ENCODE results near the gene SDR42E2. TPM values are rescaled to one million over a fixed set of nuclear protein-coding genes. Genes with fewer than 3 reads are reported as not detected.

Gene SDR42E2
- total RNA-seq, 2 experiments from 2014 or later = 0.29 TPM; not detected in 1

DNA sequence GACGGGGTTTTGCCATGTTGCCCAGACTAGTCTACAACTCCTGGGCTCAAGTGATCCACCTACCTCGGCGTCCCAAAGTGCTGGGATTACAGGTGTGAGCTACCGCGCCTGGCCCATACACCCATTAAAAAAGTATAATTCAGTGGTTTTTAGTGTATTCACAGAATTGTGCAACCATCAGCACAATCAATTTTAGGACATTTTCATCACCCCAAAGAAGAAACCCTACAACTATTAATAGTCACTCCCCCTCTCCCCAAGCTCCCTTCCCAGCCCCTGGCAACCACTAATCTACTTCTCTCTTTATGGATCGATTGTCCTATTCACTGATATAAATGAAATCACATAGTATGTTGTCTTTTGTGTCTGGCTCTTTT lies 39.9 kb downstream of the SDR42E2 start:
- H3K36me3 ChIP-seq (ENCODE audit: insufficient read depth, low read length) = no peaks in the 10 kb centered on the region
- no peak overlapping the region for H2AFZ ChIP-seq (ENCODE audit: low read length)
- ChIA-PET POLR2A (no interaction called here), CTCF (ENCODE audit: unreplicated experiment) (no interaction called here)
- no peaks in the 10 kb centered on the region for H4K20me1 ChIP-seq (ENCODE audit: insufficient read depth, low read length)
- intact Hi-C loops (cut with micrococcal nuclease; ENCODE audit: unreplicated experiment) = no loop called here
- TF ChIP-seq EZH2phosphoT487 (IDR thresholded peaks at IDR 0.05; ENCODE audit: borderline replicate concordance, low read depth, low read length) = no peak
- TF ChIP-seq, protein P1, sequence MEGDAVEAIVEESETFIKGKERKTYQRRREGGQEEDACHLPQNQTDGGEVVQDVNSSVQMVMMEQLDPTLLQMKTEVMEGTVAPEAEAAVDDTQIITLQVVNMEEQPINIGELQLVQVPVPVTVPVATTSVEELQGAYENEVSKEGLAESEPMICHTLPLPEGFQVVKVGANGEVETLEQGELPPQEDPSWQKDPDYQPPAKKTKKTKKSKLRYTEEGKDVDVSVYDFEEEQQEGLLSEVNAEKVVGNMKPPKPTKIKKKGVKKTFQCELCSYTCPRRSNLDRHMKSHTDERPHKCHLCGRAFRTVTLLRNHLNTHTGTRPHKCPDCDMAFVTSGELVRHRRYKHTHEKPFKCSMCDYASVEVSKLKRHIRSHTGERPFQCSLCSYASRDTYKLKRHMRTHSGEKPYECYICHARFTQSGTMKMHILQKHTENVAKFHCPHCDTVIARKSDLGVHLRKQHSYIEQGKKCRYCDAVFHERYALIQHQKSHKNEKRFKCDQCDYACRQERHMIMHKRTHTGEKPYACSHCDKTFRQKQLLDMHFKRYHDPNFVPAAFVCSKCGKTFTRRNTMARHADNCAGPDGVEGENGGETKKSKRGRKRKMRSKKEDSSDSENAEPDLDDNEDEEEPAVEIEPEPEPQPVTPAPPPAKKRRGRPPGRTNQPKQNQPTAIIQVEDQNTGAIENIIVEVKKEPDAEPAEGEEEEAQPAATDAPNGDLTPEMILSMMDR (conservative IDR thresholded peaks at IDR 0.05; ENCODE audit: low read length) = no peak
- no peaks in the 10 kb centered on the region; the same call in 1 of the 2 replicates for H3K9me3 ChIP-seq (ENCODE audit: low read length)
- H3K79me2 ChIP-seq (ENCODE audit: insufficient read depth, low read depth, low read length) = peaks cover 8% of the 10 kb centered on the region
- peaks cover 40% of the 10 kb centered on the region for H3K4me1 ChIP-seq (ENCODE audit: insufficient read depth, low read length, poor library complexity, severe bottlenecking)
- no peaks in the 10 kb centered on the region for H3K9me2 ChIP-seq (ENCODE audit: insufficient read depth, low read length)
- no peak for DNase-seq (ENCODE audit: low spot score)
- BruUV-seq (replicated peaks) = no TSS peak
- no peak overlapping the region for H3K4me2 ChIP-seq (ENCODE audit: low read length)
- H3K27ac ChIP-seq (ENCODE audit: low read depth, low read length, poor library complexity, severe bottlenecking) = no peak overlapping the region
- no peak overlapping the region for H3K4me3 ChIP-seq (ENCODE audit: low read depth, low read length, poor library complexity, severe bottlenecking)

DNA sequence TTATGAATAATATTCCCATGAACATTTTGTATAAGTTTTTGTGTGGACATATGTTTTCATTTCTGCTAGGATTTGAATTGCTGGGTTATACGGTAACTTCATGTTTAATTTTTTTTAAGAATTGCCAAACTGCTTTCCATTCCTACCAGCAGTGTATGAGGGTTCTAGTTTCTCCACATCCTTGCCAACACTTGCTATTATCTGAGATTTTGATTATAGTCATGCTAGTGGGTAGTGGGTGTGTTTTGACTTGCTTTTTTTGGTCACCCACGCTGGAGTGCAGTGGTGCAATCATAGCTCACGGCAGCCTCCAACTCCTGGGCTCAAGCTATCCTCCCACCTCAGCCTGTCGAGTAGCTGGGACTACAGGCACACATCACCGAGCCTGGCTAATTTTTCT lies 40.8 kb downstream of the SDR42E2 start:
- TF ChIP-seq EZH2phosphoT487 (IDR thresholded peaks at IDR 0.05; ENCODE audit: borderline replicate concordance, low read depth, low read length) = no peak
- TF ChIP-seq, protein P1 (conservative IDR thresholded peaks at IDR 0.05; ENCODE audit: low read length) = no peak
- Histone ChIP-seq H3K27ac (ENCODE audit: low read depth, low read length, poor library complexity, severe bottlenecking) (no peak overlapping the region), H3K9me3 (ENCODE audit: low read length) (no peaks in the 10 kb centered on the region; the same call in 1 of the 2 replicates), H2AFZ (ENCODE audit: low read length) (no peak overlapping the region), H4K20me1 (ENCODE audit: insufficient read depth, low read length) (no peaks in the 10 kb centered on the region), H3K9me2 (ENCODE audit: insufficient read depth, low read length) (no peaks in the 10 kb centered on the region), H3K4me2 (ENCODE audit: low read length) (no peak overlapping the region), H3K4me3 (ENCODE audit: low read depth, low read length, poor library complexity, severe bottlenecking) (no peak overlapping the region), H3K36me3 (ENCODE audit: insufficient read depth, low read length) (no peaks in the 10 kb centered on the region; the same call in 1 of the 2 replicates), H3K4me1 (ENCODE audit: insufficient read depth, low read length, poor library complexity, severe bottlenecking) (peaks cover 47% of the 10 kb centered on the region), H3K79me2 (ENCODE audit: insufficient read depth, low read depth, low read length) (peaks cover 17% of the 10 kb centered on the region)
- DNase-seq (ENCODE audit: low spot score) = no peak
- BruUV-seq (replicated peaks) = no TSS peak
- POLR2A ChIA-PET = no interaction called here
- CTCF ChIA-PET (ENCODE audit: unreplicated experiment) = no interaction called here
- intact Hi-C loops (cut with micrococcal nuclease; ENCODE audit: unreplicated experiment) = no loop called here

DNA sequence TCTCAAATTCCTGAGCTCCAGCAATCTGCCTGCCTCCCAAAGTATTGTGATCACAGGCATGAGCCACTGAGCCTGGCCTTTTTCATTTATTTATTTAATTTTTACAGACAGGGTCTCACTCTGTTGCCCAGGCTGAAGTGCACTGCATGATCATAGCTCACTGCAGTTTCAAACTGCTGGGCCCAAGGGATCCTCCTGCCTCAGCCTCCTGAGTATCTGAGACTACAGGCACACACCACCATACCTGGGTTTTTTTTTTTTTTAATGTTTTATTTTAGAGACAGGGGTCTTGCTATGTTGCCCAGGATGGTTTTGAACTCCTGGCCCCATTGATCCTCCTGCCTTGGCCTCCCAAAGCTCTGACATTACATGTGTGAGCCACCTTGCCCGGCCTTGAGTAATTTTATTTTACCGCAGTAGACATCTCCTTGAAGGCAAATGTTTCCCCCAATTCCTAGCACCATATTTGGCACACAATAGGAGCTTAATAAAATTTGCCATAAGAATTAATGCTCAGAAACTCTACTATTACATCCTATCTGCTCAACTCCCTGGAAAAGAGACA lies 41.9 kb downstream of the SDR42E2 start:
- CTCF ChIA-PET (ENCODE audit: unreplicated experiment) = interaction anchor here (0.6 kb wide), 1 partner anchor 171 kb away, joined by 4 read pairs; no protein-coding TSS in a partner anchor
- no peaks in the 10 kb centered on the region for H3K9me2 ChIP-seq (ENCODE audit: insufficient read depth, low read length)
- H3K4me3 ChIP-seq (ENCODE audit: low read depth, low read length, poor library complexity, severe bottlenecking) = no peak overlapping the region
- peaks cover 51% of the 10 kb centered on the region for H3K4me1 ChIP-seq (ENCODE audit: insufficient read depth, low read length, poor library complexity, severe bottlenecking)
- H2AFZ ChIP-seq (ENCODE audit: low read length) = peak overlapping the region; percentile 23; the same call in 1 of the 2 replicates
- H3K27ac ChIP-seq (ENCODE audit: low read depth, low read length, poor library complexity, severe bottlenecking) = no peak overlapping the region
- POLR2A ChIA-PET = interaction anchor here (0.7 kb wide), 1 partner anchor 343 kb away, joined by 3 read pairs; no protein-coding TSS in a partner anchor
- peaks cover 28% of the 10 kb centered on the region for H3K79me2 ChIP-seq (ENCODE audit: insufficient read depth, low read depth, low read length)
- H3K9me3 ChIP-seq (ENCODE audit: low read length) = no peaks in the 10 kb centered on the region; the same call in 1 of the 2 replicates
- no peak for DNase-seq (ENCODE audit: low spot score)
- H4K20me1 ChIP-seq (ENCODE audit: insufficient read depth, low read length) = no peaks in the 10 kb centered on the region
- no peak for TF ChIP-seq EZH2phosphoT487 (IDR thresholded peaks at IDR 0.05; ENCODE audit: borderline replicate concordance, low read depth, low read length)
- TF ChIP-seq, protein P1 (conservative IDR thresholded peaks at IDR 0.05; ENCODE audit: low read length) = no peak
- H3K36me3 ChIP-seq (ENCODE audit: insufficient read depth, low read length) = no peaks in the 10 kb centered on the region; the same call in 1 of the 2 replicates
- intact Hi-C loops (cut with micrococcal nuclease; ENCODE audit: unreplicated experiment) = no loop called here
- no TSS peak for BruUV-seq (replicated peaks)
- H3K4me2 ChIP-seq (ENCODE audit: low read length) = no peak overlapping the region
